ENCODE measurements around the gene FREM2.

Gene FREM2

GRCh38 chr13:38755793-38756192 is 68.9 kb downstream of the FREM2 start:
- Mint-ChIP-seq H3K27ac (no peak overlapping the region), H3K36me3 (ENCODE audit: low read depth) (no peaks in the 10 kb centered on the region), H3K27me3 (ENCODE audit: low read depth, poor library complexity) (no peaks in the 10 kb centered on the region), H3K4me3 (no peak overlapping the region), H3K4me1 (peaks cover 38% of the 10 kb centered on the region), H3K9me3 (no peaks in the 10 kb centered on the region)
- TF ChIP-seq CTCF (IDR thresholded peaks at IDR 0.05), result no peak
- DNase-seq, result no peak

- Mint-ChIP-seq H3K27me3 (ENCODE audit: low read depth, poor library complexity) (peaks cover 2% of the 10 kb centered on the region), H3K4me3 (no peak overlapping the region), H3K27ac (no peak overlapping the region), H3K9me3 (no peaks in the 10 kb centered on the region), H3K36me3 (ENCODE audit: low read depth) (no peaks in the 10 kb centered on the region), H3K4me1 (peaks cover 22% of the 10 kb centered on the region)
- no peak for TF ChIP-seq CTCF (IDR thresholded peaks at IDR 0.05)
- no peak for DNase-seq
Observed at GRCh38 chr13:38758277-38758676, 71.4 kb downstream of the FREM2 start.

- peaks cover 2% of the 10 kb centered on the region for H3K27me3 Mint-ChIP-seq (ENCODE audit: low read depth, poor library complexity)
- peaks cover 29% of the 10 kb centered on the region for H3K4me1 Mint-ChIP-seq
- H3K9me3 Mint-ChIP-seq, result no peaks in the 10 kb centered on the region
- H3K27ac Mint-ChIP-seq, result no peak overlapping the region
- TF ChIP-seq CTCF (IDR thresholded peaks at IDR 0.05), result no peak
- H3K36me3 Mint-ChIP-seq (ENCODE audit: low read depth), result no peaks in the 10 kb centered on the region
- DNase-seq, result no peak
- no peak overlapping the region for H3K4me3 Mint-ChIP-seq
Observed at GRCh38 chr13:38759390-38759789, 72.5 kb downstream of the FREM2 start.

- no peak overlapping the region for H3K27ac Mint-ChIP-seq
- H3K36me3 Mint-ChIP-seq (ENCODE audit: low read depth), result peaks cover 4% of the 10 kb centered on the region
- peak; percentile 38 for DNase-seq
- no peak overlapping the region for H3K4me3 Mint-ChIP-seq
- peak; percentile 64 for TF ChIP-seq CTCF (IDR thresholded peaks at IDR 0.05)
- peaks cover 30% of the 10 kb centered on the region for H3K4me1 Mint-ChIP-seq
- H3K27me3 Mint-ChIP-seq (ENCODE audit: low read depth, poor library complexity), result peaks cover 2% of the 10 kb centered on the region
- no peaks in the 10 kb centered on the region for H3K9me3 Mint-ChIP-seq
Observed at GRCh38 chr13:38763446-38764381, 76.8 kb downstream of the FREM2 start.

GRCh38 chr13:38766799-38767198 is 79.9 kb downstream of the FREM2 start:
- H3K4me3 Mint-ChIP-seq, result no peak overlapping the region
- DNase-seq, result no peak
- no peak overlapping the region for H3K27ac Mint-ChIP-seq
- H3K4me1 Mint-ChIP-seq, result peaks cover 22% of the 10 kb centered on the region
- peaks cover 2% of the 10 kb centered on the region for H3K27me3 Mint-ChIP-seq (ENCODE audit: low read depth, poor library complexity)
- peaks cover 4% of the 10 kb centered on the region for H3K36me3 Mint-ChIP-seq (ENCODE audit: low read depth)
- TF ChIP-seq CTCF (IDR thresholded peaks at IDR 0.05), result no peak
- H3K9me3 Mint-ChIP-seq, result no peaks in the 10 kb centered on the region

Data from nephron progenitor cell (in vitro differentiated cells).